GM18873 (cell line): ENCODE data around the gene PNPLA2.

Experiments
- ATAC-seq: cut with Tn5 transposase; IDR thresholded peaks from one replicate; pipeline ENCODE4 v1.9.1; 2021; ENCODE audit warnings: mild to moderate bottlenecking, moderate library complexity, moderate number of reproducible peaks; ENCODE audit not compliant: unreplicated experiment, low FRiP score

The PNPLA2 gene

GRCh38 chr11:818396-819128, at the start of gene PNPLA2:
TSS of gene PNPLA2 (plus strand) at chr11:818914. CDS start at chr11:819719, 805 bp downstream.
- no peak for ATAC-seq

GRCh38 chr11:769887-770641, 48.6 kb upstream of the PNPLA2 start:
- ATAC-seq, result no peak

- ATAC-seq, result no peak
These were observed 47.8 kb upstream of the PNPLA2 start for GRCh38 chr11:770642-771616.

- ATAC-seq, result no peak
These were observed 47.0 kb upstream of the PNPLA2 start for GRCh38 chr11:771617-772204.

- ATAC-seq, result no peak
These were observed 46.0 kb upstream of the PNPLA2 start for GRCh38 chr11:772429-773390.

- no peak for ATAC-seq
These were observed 45.3 kb upstream of the PNPLA2 start for GRCh38 chr11:773425-773824.

GRCh38 chr11:773830-774229, 44.9 kb upstream of the PNPLA2 start:
- ATAC-seq, result no peak

GRCh38 chr11:774873-775592, 43.7 kb upstream of the PNPLA2 start:
- ATAC-seq, result no peak

- no peak for ATAC-seq
These were observed 42.5 kb upstream of the PNPLA2 start for GRCh38 chr11:776263-776560.

- no peak for ATAC-seq
These were observed 42.0 kb upstream of the PNPLA2 start for GRCh38 chr11:776561-777287.

- ATAC-seq, result peak; percentile 58
These were observed 41.1 kb upstream of the PNPLA2 start, which contains the start of gene GATD1 for GRCh38 chr11:777288-778255. TSS of gene GATD1 (minus strand) at chr11:777487. CDS start at chr11:777462, 25 bp downstream.

- ATAC-seq, result no peak
These were observed 39.4 kb upstream of the PNPLA2 start for GRCh38 chr11:778976-779954.

GRCh38 chr11:779955-780532, 38.7 kb upstream of the PNPLA2 start:
- ATAC-seq, result no peak

GRCh38 chr11:782264-783174, 36.2 kb upstream of the PNPLA2 start:
- no peak for ATAC-seq
